Effector memory CD8-positive, alpha-beta T cell (primary cell): Measurements from ENCODE around the gene TNFAIP8L2.

Source experiments
- ATAC-seq: fragments of 150-1000 bp; cut with Tn5 transposase; replicated peaks from 2 replicates; pipeline ENCODE4 v1.10.0; 2021; ENCODE audit warnings: mild to moderate bottlenecking, moderate library complexity
- DNase-seq, 3 experiments: peaks; one replicate each; pipeline ENCODE4 v3.0.0; 2021
- H3K27ac Mint-ChIP-seq, 2 donors: one replicate each; pipeline ENCODE4 v1.8.0; 2022; ENCODE audit warnings: mild to moderate bottlenecking in 2 of 2, mixed read lengths in 2 of 2, moderate library complexity in 2 of 2
- H3K27me3 Mint-ChIP-seq, 2 donors: one replicate each; pipeline ENCODE4 v1.8.0; 2022; ENCODE audit warnings: mixed read lengths in 2 of 2
- H3K36me3 Mint-ChIP-seq: one replicate; pipeline ENCODE4 v1.8.0; 2022; ENCODE audit warnings: mild to moderate bottlenecking, moderate library complexity, mixed read lengths; ENCODE audit not compliant: insufficient read depth
- H3K4me1 Mint-ChIP-seq, 2 donors: one replicate each; pipeline ENCODE4 v1.8.0; 2022; ENCODE audit warnings: low read depth in 2 of 2, mixed read lengths in 2 of 2
- H3K4me3 Mint-ChIP-seq, 2 donors: one replicate each; pipeline ENCODE4 v1.8.0; 2022; ENCODE audit warnings: mild to moderate bottlenecking in 2 of 2, mixed read lengths in 2 of 2, moderate library complexity in 2 of 2
- H3K9me3 Mint-ChIP-seq, 2 donors: one replicate each; pipeline ENCODE4 v1.8.0; 2022; ENCODE audit warnings: mixed read lengths in 2 of 2
- total RNA-seq, 9 experiments: gene quantifications; one replicate each; lab custom pipeline; 2026; lab: John Stamatoyannopoulos, UW

TNFAIP8L2 gene
- 1.9 to 17.1 (median 9.7) reads per million in 9 experiments for total RNA-seq

GRCh38 chr1:151156515-151156819 is at the start of gene TNFAIP8L2:
TSS of gene TNFAIP8L2 (plus strand) at chr1:151156649. CDS start at chr1:151158698, 2,049 bp downstream.
- Mint-ChIP-seq H3K36me3 (peaks cover 16% of the 10 kb centered on the region), H3K4me1 (peaks cover 31 to 42% of the 10 kb centered on the region in 2 donors), H3K4me3 (peak within 1 kb of the TSS; percentile 93 to 99), H3K27me3 (no peaks in the 10 kb centered on the region), H3K27ac (peak within 1 kb of the TSS; percentile 89 to 90), H3K9me3 (no peaks in the 10 kb centered on the region)
- peak; percentile 55 to 64 (median 63) for DNase-seq
- ATAC-seq, result peak; percentile 85

DNA sequence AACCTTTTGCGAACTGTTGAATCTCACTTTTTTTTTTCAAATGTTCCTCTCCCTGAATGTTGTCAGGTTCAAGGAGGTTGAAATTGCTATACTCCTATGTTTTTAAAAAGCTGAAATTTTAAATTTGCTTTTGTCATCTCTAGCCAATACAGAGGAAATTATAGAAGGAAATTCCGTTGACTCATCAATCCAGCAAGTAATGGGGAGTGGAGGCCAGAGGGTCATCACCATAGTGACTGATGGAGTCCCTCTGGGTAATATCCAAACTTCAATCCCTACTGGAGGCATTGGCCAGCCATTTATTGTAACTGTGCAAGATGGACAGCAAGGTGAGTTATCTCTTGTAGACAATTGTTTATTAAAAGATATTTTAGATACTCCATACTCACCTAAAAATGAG is 49.6 kb upstream of the TNFAIP8L2 start:
- ATAC-seq (no peak), DNase-seq (no peak)
- no peaks in the 10 kb centered on the region for H3K27me3 Mint-ChIP-seq
- no peak overlapping the region for H3K27ac Mint-ChIP-seq
- no peaks in the 10 kb centered on the region for H3K9me3 Mint-ChIP-seq
- no peak overlapping the region for H3K4me3 Mint-ChIP-seq
- H3K36me3 Mint-ChIP-seq, result peaks cover 38% of the 10 kb centered on the region
- H3K4me1 Mint-ChIP-seq, result peaks cover 0 to 3% of the 10 kb centered on the region in 2 donors

DNA sequence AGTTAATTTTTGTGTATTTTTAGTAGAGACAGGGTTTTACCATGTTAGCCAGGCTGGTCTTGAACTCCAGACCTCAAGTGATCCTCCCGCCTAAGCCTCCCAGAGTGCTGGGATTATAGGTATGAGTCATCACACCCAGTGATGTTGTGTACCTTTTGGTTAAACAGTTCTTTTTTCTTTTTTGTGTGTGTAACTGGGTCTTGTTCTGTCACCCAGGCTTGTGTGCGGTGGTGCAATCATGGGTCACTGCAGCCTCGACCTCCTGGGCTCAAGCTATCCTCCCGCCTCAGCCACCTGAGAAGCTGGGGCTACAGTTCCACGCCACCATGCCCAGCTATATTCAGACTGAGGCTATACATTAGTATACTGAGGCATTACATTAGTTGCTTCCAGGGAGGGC is 48.1 kb upstream of the TNFAIP8L2 start:
- H3K4me1 Mint-ChIP-seq, result peaks cover 0 to 3% of the 10 kb centered on the region in 2 donors
- H3K4me3 Mint-ChIP-seq, result no peak overlapping the region
- H3K9me3 Mint-ChIP-seq, result no peaks in the 10 kb centered on the region
- ATAC-seq (no peak), DNase-seq (no peak)
- H3K36me3 Mint-ChIP-seq, result peaks cover 38% of the 10 kb centered on the region
- H3K27ac Mint-ChIP-seq, result no peak overlapping the region
- H3K27me3 Mint-ChIP-seq, result no peaks in the 10 kb centered on the region

DNA sequence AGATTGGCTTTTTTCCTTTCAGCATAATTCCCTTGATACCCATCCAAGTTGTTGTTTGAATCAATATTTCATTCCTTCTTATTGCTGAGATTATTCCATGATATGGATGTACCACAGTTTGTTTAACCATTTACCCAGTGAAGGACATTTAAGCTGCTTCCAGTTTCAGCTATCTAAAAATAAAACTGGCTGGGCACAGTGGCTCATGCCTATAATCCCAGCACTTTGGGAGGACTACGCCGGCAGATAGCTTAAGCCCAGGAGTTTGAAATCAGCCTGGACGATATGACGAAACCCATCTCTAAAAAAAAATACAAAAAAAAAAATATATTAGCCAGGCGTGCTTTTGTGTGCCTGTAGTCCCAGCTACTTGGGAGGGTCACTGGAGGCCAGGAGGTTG is 42.6 kb upstream of the TNFAIP8L2 start:
- no peaks in the 10 kb centered on the region for H3K4me1 Mint-ChIP-seq
- peaks cover 27% of the 10 kb centered on the region for H3K36me3 Mint-ChIP-seq
- H3K4me3 Mint-ChIP-seq, result no peak overlapping the region
- no peak overlapping the region for H3K27ac Mint-ChIP-seq
- DNase-seq, result no peak
- no peak for ATAC-seq
- H3K27me3 Mint-ChIP-seq, result no peaks in the 10 kb centered on the region
- H3K9me3 Mint-ChIP-seq, result no peaks in the 10 kb centered on the region

DNA sequence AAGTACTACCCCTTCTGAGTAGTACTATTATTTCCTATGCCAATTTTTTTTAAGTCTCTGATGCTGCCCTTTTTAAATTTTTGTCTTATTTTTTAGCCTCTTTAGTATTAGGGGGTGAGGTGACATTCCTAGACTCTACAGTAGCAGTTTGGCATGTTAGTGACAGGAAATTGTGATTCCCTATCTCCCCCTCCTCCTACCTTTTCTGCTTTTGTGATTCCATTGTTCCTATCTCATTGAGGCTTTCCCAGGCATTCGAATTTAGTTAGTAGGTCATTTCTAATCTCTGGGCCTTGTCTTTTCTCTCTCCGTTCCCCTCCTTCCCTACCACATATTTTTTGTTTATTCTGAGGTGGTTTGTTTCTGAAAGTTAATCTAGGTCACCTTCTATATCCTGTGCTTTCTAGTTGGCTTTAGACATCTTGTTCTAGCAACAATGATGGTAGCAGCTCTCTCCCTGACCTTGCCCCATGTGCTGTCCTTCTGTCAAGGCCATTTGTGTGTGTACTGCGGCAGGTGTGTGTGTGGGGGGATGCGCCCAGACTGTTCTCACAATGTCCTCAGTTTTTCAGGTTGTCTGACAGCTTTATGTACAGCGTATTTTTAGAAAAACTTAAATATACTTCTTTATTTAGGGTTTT is 31.6 kb upstream of the TNFAIP8L2 start:
- Mint-ChIP-seq H3K27ac (peak overlapping the region in 1 of 2 donors; percentile 66), H3K27me3 (no peaks in the 10 kb centered on the region), H3K4me3 (peak overlapping the region in 1 of 2 donors; percentile 2), H3K36me3 (peaks cover 39% of the 10 kb centered on the region), H3K9me3 (no peaks in the 10 kb centered on the region), H3K4me1 (peaks cover 0 to 7% of the 10 kb centered on the region in 2 donors)
- DNase-seq (no peak), ATAC-seq (peak; percentile 59)

GRCh38 chr1:151128800-151129199 is 27.6 kb upstream of the TNFAIP8L2 start:
- H3K36me3 Mint-ChIP-seq, result peaks cover 16% of the 10 kb centered on the region
- no peaks in the 10 kb centered on the region for H3K9me3 Mint-ChIP-seq
- no peak for DNase-seq
- H3K4me1 Mint-ChIP-seq, result peaks cover 0 to 8% of the 10 kb centered on the region in 2 donors
- no peak overlapping the region for H3K4me3 Mint-ChIP-seq
- H3K27me3 Mint-ChIP-seq, result peaks cover 0 to 16% of the 10 kb centered on the region in 2 donors
- ATAC-seq, result no peak
- no peak overlapping the region for H3K27ac Mint-ChIP-seq

GRCh38 chr1:151130987-151131586 is 25.4 kb upstream of the TNFAIP8L2 start:
- Mint-ChIP-seq H3K4me3 (peak overlapping the region; percentile 45 to 70), H3K27ac (no peak overlapping the region), H3K9me3 (no peaks in the 10 kb centered on the region), H3K36me3 (peaks cover 8% of the 10 kb centered on the region), H3K27me3 (peaks cover 0 to 16% of the 10 kb centered on the region in 2 donors), H3K4me1 (peaks cover 0 to 1% of the 10 kb centered on the region in 2 donors)
- ATAC-seq (peak; percentile 98), DNase-seq (peak; percentile 23 to 45 (median 39))

GRCh38 chr1:151131701-151132334 is 24.6 kb upstream of the TNFAIP8L2 start:
- peaks cover 8% of the 10 kb centered on the region for H3K36me3 Mint-ChIP-seq
- peaks cover 0 to 16% of the 10 kb centered on the region in 2 donors for H3K27me3 Mint-ChIP-seq
- H3K4me1 Mint-ChIP-seq, result peaks cover 1 to 3% of the 10 kb centered on the region in 2 donors
- DNase-seq, result no peak
- H3K27ac Mint-ChIP-seq, result no peak overlapping the region
- H3K4me3 Mint-ChIP-seq, result peak overlapping the region; percentile 45 to 70
- no peaks in the 10 kb centered on the region for H3K9me3 Mint-ChIP-seq
- no peak for ATAC-seq

DNA sequence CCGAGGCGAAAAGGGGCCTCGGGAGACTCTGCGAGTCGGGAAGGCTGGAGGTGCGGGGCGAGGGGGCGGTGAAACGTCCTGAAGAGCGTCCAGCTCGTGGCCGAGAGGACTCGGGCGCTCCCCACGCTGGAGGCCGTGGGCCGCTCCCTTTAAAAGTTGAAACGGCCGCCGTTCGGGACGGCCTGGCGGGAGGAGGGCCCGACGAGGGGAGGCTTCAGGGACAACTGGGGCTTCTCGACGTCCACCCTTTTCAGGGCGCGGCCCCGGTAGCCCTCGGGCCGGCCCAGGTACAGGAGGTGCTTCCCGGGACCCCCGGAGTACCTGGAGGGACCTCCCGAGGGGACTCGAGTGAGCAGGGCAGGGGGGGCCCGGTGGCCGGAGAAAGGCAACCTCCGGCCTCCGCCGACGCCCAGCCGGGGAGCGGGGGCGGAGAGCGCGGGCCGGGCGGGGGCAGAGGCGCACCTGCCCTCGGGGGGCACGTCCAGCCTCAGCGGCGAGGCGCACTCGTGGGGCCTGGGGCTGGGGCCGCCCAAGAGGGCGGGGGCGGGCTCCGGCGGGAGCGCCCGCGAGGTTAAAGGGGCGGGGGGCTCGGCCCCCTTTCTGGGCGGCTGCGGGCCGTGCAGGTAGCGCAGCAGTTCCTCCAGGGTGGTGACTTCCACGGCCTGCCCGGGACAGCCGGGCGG is 24.0 kb upstream of the TNFAIP8L2 start:
- DNase-seq, result no peak
- peaks cover 1 to 4% of the 10 kb centered on the region in 2 donors for H3K4me1 Mint-ChIP-seq
- no peak for ATAC-seq
- no peaks in the 10 kb centered on the region for H3K9me3 Mint-ChIP-seq
- H3K36me3 Mint-ChIP-seq, result peaks cover 5% of the 10 kb centered on the region
- H3K4me3 Mint-ChIP-seq, result peak overlapping the region in 1 of 2 donors; percentile 70
- H3K27ac Mint-ChIP-seq, result no peak overlapping the region
- peaks cover 0 to 16% of the 10 kb centered on the region in 2 donors for H3K27me3 Mint-ChIP-seq

- DNase-seq (no peak), ATAC-seq (no peak)
- H3K27me3 Mint-ChIP-seq, result peaks cover 0 to 16% of the 10 kb centered on the region in 2 donors
- peaks cover 5% of the 10 kb centered on the region for H3K36me3 Mint-ChIP-seq
- H3K9me3 Mint-ChIP-seq, result no peaks in the 10 kb centered on the region
- H3K27ac Mint-ChIP-seq, result no peak overlapping the region
- peaks cover 1 to 4% of the 10 kb centered on the region in 2 donors for H3K4me1 Mint-ChIP-seq
- no peak overlapping the region for H3K4me3 Mint-ChIP-seq
Measured at GRCh38 chr1:151133018-151133806, 23.2 kb upstream of the TNFAIP8L2 start.

DNA sequence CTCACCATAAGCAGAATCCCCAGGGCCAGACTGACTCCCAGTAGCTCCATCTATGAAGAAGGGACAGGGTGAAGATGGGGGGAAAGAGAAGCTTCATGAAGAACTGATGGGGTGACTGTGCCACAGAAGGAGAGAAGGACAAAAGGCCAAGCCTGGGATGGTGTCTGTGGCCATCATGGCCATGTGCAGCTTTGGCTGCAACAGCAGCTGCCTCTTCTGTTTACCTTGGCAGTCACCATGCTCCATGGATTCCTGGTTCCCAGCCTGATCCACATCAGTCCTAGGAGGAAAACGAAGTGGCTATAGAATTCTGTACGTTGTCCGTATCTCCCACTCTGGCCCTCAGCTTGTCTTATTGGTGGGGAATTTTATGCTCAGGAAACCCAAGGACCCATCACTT is 22.1 kb upstream of the TNFAIP8L2 start:
- Mint-ChIP-seq H3K36me3 (no peaks in the 10 kb centered on the region), H3K27ac (no peak overlapping the region), H3K9me3 (no peaks in the 10 kb centered on the region), H3K27me3 (peaks cover 0 to 16% of the 10 kb centered on the region in 2 donors), H3K4me3 (no peak overlapping the region), H3K4me1 (peaks cover 1 to 4% of the 10 kb centered on the region in 2 donors)
- no peak for DNase-seq
- no peak for ATAC-seq

DNA sequence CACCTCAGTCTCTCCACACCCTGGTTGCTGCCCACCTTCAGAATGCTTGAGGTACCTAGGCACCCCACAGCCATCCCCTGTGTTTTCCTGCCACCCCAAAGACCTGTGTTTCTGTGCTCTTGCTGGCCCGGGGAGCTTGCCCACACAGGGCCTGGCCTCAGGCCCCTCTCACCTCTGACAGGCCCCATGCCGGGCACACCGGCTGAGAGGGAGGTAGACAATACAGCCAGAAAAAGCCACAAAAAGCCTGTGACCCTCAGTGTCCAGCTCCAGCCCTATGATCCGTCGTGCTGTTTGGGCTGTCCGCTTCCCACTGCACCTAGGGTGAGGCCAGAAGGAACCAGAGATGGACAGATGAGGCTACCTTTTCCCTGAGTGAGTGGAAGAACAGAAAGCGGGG is 21.5 kb upstream of the TNFAIP8L2 start:
- ATAC-seq (no peak), DNase-seq (no peak)
- Mint-ChIP-seq H3K9me3 (no peaks in the 10 kb centered on the region), H3K27me3 (peaks cover 0 to 16% of the 10 kb centered on the region in 2 donors), H3K36me3 (no peaks in the 10 kb centered on the region), H3K4me1 (peaks cover 1 to 4% of the 10 kb centered on the region in 2 donors), H3K27ac (no peak overlapping the region), H3K4me3 (no peak overlapping the region)
